ENCODE measurements around the gene SGTA. TPM values are rescaled to one million over a fixed set of nuclear protein-coding genes. Genes with fewer than 3 reads are reported as not detected.
A peak's percentile ranks its signal among the peaks of the same experiment; 100 is the strongest.

The SGTA gene
- total and polyA plus RNA-seq, 2 of the 13 experiments (the other 11 are each of a cell fraction or from before 2014, with no cell fraction given) = 43.9 to 47.4 TPM

- peak; percentile 73 for TF ChIP-seq ATF7-NPFF (CRISPR knock-in tag; IDR thresholded peaks at IDR 0.05; ENCODE audit: low read depth)
- peak; percentile 90 for TF ChIP-seq ZNF563 (CRISPR knock-in tag; IDR thresholded peaks at IDR 0.05)
- TF ChIP-seq JUN (CRISPR knock-in tag; IDR thresholded peaks at IDR 0.05) = no peak
- peak; percentile 17 for TF ChIP-seq ATF3 (CRISPR knock-in tag; IDR thresholded peaks at IDR 0.05)
- no peak for TF ChIP-seq KLF9 (CRISPR knock-in tag; IDR thresholded peaks at IDR 0.05; ENCODE audit: low read depth)
- peak; percentile 85 for TF ChIP-seq ZNF143 (CRISPR knock-in tag; IDR thresholded peaks at IDR 0.05)
- TF ChIP-seq ZIK1 (CRISPR knock-in tag; IDR thresholded peaks at IDR 0.05; ENCODE audit: borderline replicate concordance, low read depth) = no peak
- TF ChIP-seq MYC (CRISPR knock-in tag; IDR thresholded peaks at IDR 0.05; ENCODE audit: borderline replicate concordance) = peak; percentile 66
- no peak for TF ChIP-seq ZMAT3 (CRISPR knock-in tag; conservative IDR thresholded peaks at IDR 0.05)
- TF ChIP-seq ZBTB2 (CRISPR knock-in tag; IDR thresholded peaks at IDR 0.05; ENCODE audit: low read depth) = peak; percentile 67; the same call in 1 of the 2 replicates
- no peak for TF ChIP-seq ZNF180 (CRISPR knock-in tag; IDR thresholded peaks at IDR 0.05; ENCODE audit: borderline replicate concordance, low read depth)
- TF ChIP-seq ZNF709 (CRISPR knock-in tag; IDR thresholded peaks at IDR 0.05) = peak; percentile 92
- TF ChIP-seq ZFP91 (CRISPR knock-in tag; IDR thresholded peaks at IDR 0.05; ENCODE audit: borderline replicate concordance) = peak; percentile 17; the same call in 1 of the 2 replicates
- TF ChIP-seq ZNF589 (CRISPR knock-in tag; conservative IDR thresholded peaks at IDR 0.05) = 0 out of 2 replicates have a peak, but pooled peaks have one; percentile 42
- no peak for TF ChIP-seq REST (IDR thresholded peaks at IDR 0.05; ENCODE audit: borderline replicate concordance in 1 of 2, low read depth in 1 of 2, low read length in 2 of 2)
- peak; percentile 41 for TF ChIP-seq XRCC5 (optimal IDR thresholded peaks at IDR 0.05; ENCODE audit: low read length)
- no peak for TF ChIP-seq U2AF1 (optimal IDR thresholded peaks at IDR 0.05; ENCODE audit: low read depth, low read length)
- no peak for TF ChIP-seq CHCHD3 (CRISPR knock-in tag; IDR thresholded peaks at IDR 0.05)
- TF ChIP-seq ZNF264 (CRISPR knock-in tag; IDR thresholded peaks at IDR 0.05) = no peak
- TF ChIP-seq CBX5 (CRISPR knock-in tag; IDR thresholded peaks at IDR 0.05; ENCODE audit: borderline replicate concordance) = no peak
- 0 out of 2 replicates have a peak, but pooled peaks have one; percentile 46 for TF ChIP-seq GZF1 (CRISPR knock-in tag; IDR thresholded peaks at IDR 0.05)
- TF ChIP-seq ZNF576 (CRISPR knock-in tag; IDR thresholded peaks at IDR 0.05) = 0 out of 2 replicates have a peak, but pooled peaks have one; percentile 70
- TF ChIP-seq BHLHE40 (IDR thresholded peaks at IDR 0.05; ENCODE audit: low read length) = no peak
These were observed 2.3 kb upstream of the SGTA start, which contains the start of gene THOP1 (continued) for GRCh38 chr19:2785244-2785997.

Data from HepG2 (cell line).